ENCODE results near the gene TLE6. TPM values are rescaled to one million over a fixed set of nuclear protein-coding genes. Genes with fewer than 3 reads are reported as not detected.

The TLE6 gene
- total and polyA plus RNA-seq, 2 of the 4 experiments (the other 2 are of a cell fraction) = under 0.01 to 0.17 TPM

Other genes with a start within 250 kb of the TLE6 start
- 12.4 and 12.8 TPM in 2 replicates for gene SLC39A3, start 237.5 kb upstream of the TLE6 start, total RNA-seq (2012; rRNA removed)
- gene SLC39A3, start 237.5 kb upstream of the TLE6 start, polyA plus RNA-seq (2012; rRNA removed) = 38.2 and 45.1 TPM in 2 replicates
- 17.4 and 20.6 TPM in 2 replicates for gene SGTA, start 194.3 kb upstream of the TLE6 start, total RNA-seq (2012; rRNA removed)
- gene SGTA, start 194.3 kb upstream of the TLE6 start, polyA plus RNA-seq (2012; rRNA removed) = 72.9 and 89.7 TPM in 2 replicates
- 57.5 and 62.8 TPM in 2 replicates for gene THOP1, start 192.1 kb upstream of the TLE6 start, total RNA-seq (2012; rRNA removed)
- gene THOP1, start 192.1 kb upstream of the TLE6 start, polyA plus RNA-seq (2012; rRNA removed) = 91.9 and 110 TPM in 2 replicates
- 1.9 and 3.0 TPM in 2 replicates for gene ZNF554, start 157.7 kb upstream of the TLE6 start, total RNA-seq (2012; rRNA removed)
- 1.2 and 1.5 TPM in 2 replicates for gene ZNF554, start 157.7 kb upstream of the TLE6 start, polyA plus RNA-seq (2012; rRNA removed)
- gene ZNF555, start 136.1 kb upstream of the TLE6 start, total RNA-seq (2012; rRNA removed) = 6.4 and 9.7 TPM in 2 replicates
- 1.6 and 2.8 TPM in 2 replicates for gene ZNF555, start 136.1 kb upstream of the TLE6 start, polyA plus RNA-seq (2012; rRNA removed)
- gene ZNF556, start 110.2 kb upstream of the TLE6 start, total RNA-seq (2012; rRNA removed) = not detected in 2 replicates
- gene ZNF556, start 110.2 kb upstream of the TLE6 start, polyA plus RNA-seq (2012; rRNA removed) = not detected in 2 replicates
- 6.1 and 8.6 TPM in 2 replicates for gene ZNF57, start 76.6 kb upstream of the TLE6 start, total RNA-seq (2012; rRNA removed)
- gene ZNF57, start 76.6 kb upstream of the TLE6 start, polyA plus RNA-seq (2012; rRNA removed) = 1.6 and 2.2 TPM in 2 replicates
- 5.3 and 6.5 TPM in 2 replicates for gene ZNF77, start 32.6 kb upstream of the TLE6 start, total RNA-seq (2012; rRNA removed)
- gene ZNF77, start 32.6 kb upstream of the TLE6 start, polyA plus RNA-seq (2012; rRNA removed) = 3.6 and 3.9 TPM in 2 replicates
- under 0.01 and 0.28 TPM in 2 replicates for gene TLE2, start 51.7 kb downstream of the TLE6 start, total RNA-seq (2012; rRNA removed)
- gene TLE2, start 51.7 kb downstream of the TLE6 start, polyA plus RNA-seq (2012; rRNA removed) = 0.41 and 0.72 TPM in 2 replicates
- 119 and 121 TPM in 2 replicates for gene TLE5, start 84.9 kb downstream of the TLE6 start, total RNA-seq (2012; rRNA removed)
- gene TLE5, start 84.9 kb downstream of the TLE6 start, polyA plus RNA-seq (2012; rRNA removed) = 407 and 444 TPM in 2 replicates
- gene GNA11, start 116.8 kb downstream of the TLE6 start, total RNA-seq (2012; rRNA removed) = 25.5 and 34.4 TPM in 2 replicates
- 33.3 and 44.5 TPM in 2 replicates for gene GNA11, start 116.8 kb downstream of the TLE6 start, polyA plus RNA-seq (2012; rRNA removed)
- 0.18 and 0.28 TPM in 2 replicates for gene GNA15, start 158.5 kb downstream of the TLE6 start, total RNA-seq (2012; rRNA removed)
- gene GNA15, start 158.5 kb downstream of the TLE6 start, polyA plus RNA-seq (2012; rRNA removed) = 0.04 TPM in 1 of 2 replicates, not detected in the other
- not detected in 2 replicates for gene S1PR4, start 201.2 kb downstream of the TLE6 start, total RNA-seq (2012; rRNA removed)
- not detected in 2 replicates for gene S1PR4, start 201.2 kb downstream of the TLE6 start, polyA plus RNA-seq (2012; rRNA removed)
- gene NCLN, start 208.4 kb downstream of the TLE6 start, total RNA-seq (2012; rRNA removed) = 32.8 and 35.6 TPM in 2 replicates
- 90.8 and 95.4 TPM in 2 replicates for gene NCLN, start 208.4 kb downstream of the TLE6 start, polyA plus RNA-seq (2012; rRNA removed)
- not detected in 2 replicates for gene CELF5, start 247.1 kb downstream of the TLE6 start, total RNA-seq (2012; rRNA removed)
- gene CELF5, start 247.1 kb downstream of the TLE6 start, polyA plus RNA-seq (2012; rRNA removed) = 0.02 TPM in 1 of 2 replicates, not detected in the other